Adrenal gland (tissue), 12 donors: Measurements from ENCODE around the gene GABRE. TPM values are rescaled to one million over a fixed set of nuclear protein-coding genes. Genes with fewer than 3 reads are reported as not detected.

ENCODE experiments used
- DNase-seq, 7 donors: peaks; one replicate each; pipeline ENCODE4 v3.0.0-alpha.2; 2019 to 2020
- H3K27ac ChIP-seq, 5 donors: fragments of 200-600 bp; sonication (generic) in 4 of 5; 1 replicate in 3 of 5; 2 replicates in 2 of 5; pipeline versions ENCODE4 v1.5.1 to v1.8.0; 2016 to 2020; ENCODE audit warnings: mild to moderate bottlenecking in 1 of 5
- H3K27me3 ChIP-seq: fragments of 200-600 bp; 2 replicates; pipeline ENCODE4 v1.8.0; 2021
- H3K36me3 ChIP-seq, 2 donors: fragments of 200-600 bp; replicated peaks in 1 of 2; 1 replicate in 1 of 2; 2 replicates in 1 of 2; pipeline versions ENCODE4 v1.5.1 to v1.8.0; 2018 to 2022
- H3K4me1 ChIP-seq, 2 donors: fragments of 200-600 bp; replicated peaks in 1 of 2; 1 replicate in 1 of 2; 2 replicates in 1 of 2; pipeline versions ENCODE4 v1.5.1 to v1.8.0; 2018 to 2021
- H3K4me3 ChIP-seq, 4 donors: fragments of 200-600 bp; sonication (generic) in 3 of 4; one replicate each; pipeline ENCODE4 v1.5.1; 2016 to 2018
- H3K9me3 ChIP-seq, 3 donors: fragments of 200-600 bp; sonication (generic) in 1 of 3; replicated peaks in 1 of 3; 1 replicate in 2 of 3; 2 replicates in 1 of 3; pipeline versions ENCODE4 v1.5.1 to v1.8.0; 2016 to 2021
- CTCF ChIP-seq, 6 experiments: fragments of 450-650 bp in 4 of 6; fragments of 200-600 bp in 2 of 6; sonication (generic) in 1 of 6; IDR thresholded peaks; 1 replicate in 5 of 6; 2 replicates in 1 of 6; pipeline versions ENCODE4 v1.5.1 to v1.8.0; 2016 to 2021; ENCODE audit warnings: antibody characterized with exemption in 6 of 6, mild to moderate bottlenecking in 2 of 6, moderate library complexity in 1 of 6
- POLR2A ChIP-seq, 2 donors: fragments of 450-650 bp; IDR thresholded peaks; one replicate each; pipeline ENCODE4 v1.6.1; 2017; ENCODE audit warnings: antibody characterized with exemption in 2 of 2, mild to moderate bottlenecking in 2 of 2, moderate library complexity in 1 of 2
- WGBS, 4 donors: extraction: QIAGEN DNeasy Blood & Tissue Kit in 2 of 4; methylation state at CpG; one replicate each; pipeline versions ENCODE4 v1.1.5 to v1.1.7; 2013 to 2017; 5-methylcytosine and 5-hydroxymethylcytosine counted together
- intact Hi-C, 2 donors: fragments of 100-400 bp; cut with DNase I; formaldehyde crosslinking; loops; one replicate each; pipeline versions ENCODE4 v1.14.1 to v1.15.0; 2022 to 2023
- polyA plus RNA-seq, 3 donors: library from polyadenylated mRNA; stranded (reverse); fragments of 200-250 nt in 2 of 3; fragments of 350-450 nt in 1 of 3; fragmentation: Illumina TruSeq in 1 of 3; extraction: RNeasy Lipid Tissue Mini Kit (QIAGEN cat#74804) in 1 of 3; gene quantifications; one replicate each; pipeline ENCODE4 v1.2.3, GENCODE V29; 2013 to 2014
- total RNA-seq, 9 donors: library from RNA; depleted of rRNA in 4 of 9; stranded (reverse); fragments of >200 nt in 4 of 9; fragments of 120-200 nt in 1 of 9; fragmentation: NEBNext Ultra II Directional in 1 of 9; extraction: Animal tissue kit (Norgen Biotek cat#: 25700) in 1 of 9; gene quantifications; one replicate each; pipeline versions ENCODE4 v1.1.0 to v1.2.4, GENCODE V29; 2013 to 2023
- donor health status: healthy with polysubstance abuse.
- donor health status: Bipolar disorder and iron deficiency.
- donor health status: DM: yes; HTN: yes; CAD: no.
- donor health status: DM: no; HTN: no; CAD: no.
- donor health status: DM: no; HTN: no; CAD: no.
- donor health status: DM: yes; HTN: yes; CAD: no.

Gene GABRE
- total and polyA plus RNA-seq, 12 donors = 0.92 to 45.1 (median 4.7) TPM

GRCh38 chrX:151921866-151922265 lies 52.6 kb downstream of the GABRE start:
- Histone ChIP-seq H3K27me3 (peaks cover 6% of the 10 kb centered on the region), H3K9me3 (no peaks in the 10 kb centered on the region), H3K27ac (no peak overlapping the region), H3K4me3 (no peak overlapping the region), H3K4me1 (no peaks in the 10 kb centered on the region), H3K36me3 (no peaks in the 10 kb centered on the region)
- no peak for DNase-seq
- WGBS, 4 donors = 63 to 85% (median 82%) methylated on average over 4 to 5 of the region's 5 CpGs; no CpG with 5 or more reads in 1 of the 4 donors
- TF ChIP-seq POLR2A (IDR thresholded peaks at IDR 0.05) = no peak
- no peak for TF ChIP-seq CTCF (IDR thresholded peaks at IDR 0.05)
- intact Hi-C loops = no loop called here

- peaks cover 6% of the 10 kb centered on the region for H3K27me3 ChIP-seq
- no peaks in the 10 kb centered on the region for H3K4me1 ChIP-seq
- 83 to 94% (median 87%) methylated on average over 3 to 10 of the region's 10 CpGs for WGBS, 4 donors
- H3K27ac ChIP-seq = no peak overlapping the region
- H3K36me3 ChIP-seq = no peaks in the 10 kb centered on the region
- intact Hi-C loops = no loop called here
- no peak overlapping the region for H3K4me3 ChIP-seq
- TF ChIP-seq POLR2A (IDR thresholded peaks at IDR 0.05) (no peak), CTCF (IDR thresholded peaks at IDR 0.05) (no peak)
- no peaks in the 10 kb centered on the region for H3K9me3 ChIP-seq
- DNase-seq = no peak
Observed at GRCh38 chrX:151921292-151921691, 53.2 kb downstream of the GABRE start.

GRCh38 chrX:151920530-151920929 lies 53.9 kb downstream of the GABRE start:
- 63 to 100% (median 67%) methylated on average over 2 to 6 of the region's 6 CpGs for WGBS, 4 donors
- intact Hi-C loops = no loop called here

GRCh38 chrX:151920101-151920500 lies 54.4 kb downstream of the GABRE start:
- WGBS, 4 donors = 77 to 100% (median 89%) methylated on average over 1 to 12 of the region's 12 CpGs
- Histone ChIP-seq H3K36me3 (no peaks in the 10 kb centered on the region), H3K9me3 (no peaks in the 10 kb centered on the region), H3K27ac (no peak overlapping the region), H3K4me1 (no peaks in the 10 kb centered on the region), H3K27me3 (peaks cover 1% of the 10 kb centered on the region), H3K4me3 (no peak overlapping the region)
- TF ChIP-seq CTCF (IDR thresholded peaks at IDR 0.05) (no peak), POLR2A (IDR thresholded peaks at IDR 0.05) (no peak)
- intact Hi-C loops = no loop called here
- DNase-seq = no peak

More at GRCh38 chrX:151920530-151920929, 53.9 kb downstream of the GABRE start:
- no peak overlapping the region for H3K4me3 ChIP-seq
- H3K4me1 ChIP-seq = no peaks in the 10 kb centered on the region
- no peak overlapping the region for H3K27ac ChIP-seq
- H3K36me3 ChIP-seq = no peaks in the 10 kb centered on the region
- no peak for DNase-seq
- H3K27me3 ChIP-seq = peaks cover 5% of the 10 kb centered on the region
- TF ChIP-seq CTCF (IDR thresholded peaks at IDR 0.05) = no peak
- no peak for TF ChIP-seq POLR2A (IDR thresholded peaks at IDR 0.05)
- no peaks in the 10 kb centered on the region for H3K9me3 ChIP-seq
